ENCODE data around the gene CNN2. TPM values are rescaled to one million over a fixed set of nuclear protein-coding genes. Genes with fewer than 3 reads are reported as not detected.

CNN2 gene
- total RNA-seq, 4 donors from 2014 or later, result 39.2 to 57.6 (median 48.2) TPM

DNA sequence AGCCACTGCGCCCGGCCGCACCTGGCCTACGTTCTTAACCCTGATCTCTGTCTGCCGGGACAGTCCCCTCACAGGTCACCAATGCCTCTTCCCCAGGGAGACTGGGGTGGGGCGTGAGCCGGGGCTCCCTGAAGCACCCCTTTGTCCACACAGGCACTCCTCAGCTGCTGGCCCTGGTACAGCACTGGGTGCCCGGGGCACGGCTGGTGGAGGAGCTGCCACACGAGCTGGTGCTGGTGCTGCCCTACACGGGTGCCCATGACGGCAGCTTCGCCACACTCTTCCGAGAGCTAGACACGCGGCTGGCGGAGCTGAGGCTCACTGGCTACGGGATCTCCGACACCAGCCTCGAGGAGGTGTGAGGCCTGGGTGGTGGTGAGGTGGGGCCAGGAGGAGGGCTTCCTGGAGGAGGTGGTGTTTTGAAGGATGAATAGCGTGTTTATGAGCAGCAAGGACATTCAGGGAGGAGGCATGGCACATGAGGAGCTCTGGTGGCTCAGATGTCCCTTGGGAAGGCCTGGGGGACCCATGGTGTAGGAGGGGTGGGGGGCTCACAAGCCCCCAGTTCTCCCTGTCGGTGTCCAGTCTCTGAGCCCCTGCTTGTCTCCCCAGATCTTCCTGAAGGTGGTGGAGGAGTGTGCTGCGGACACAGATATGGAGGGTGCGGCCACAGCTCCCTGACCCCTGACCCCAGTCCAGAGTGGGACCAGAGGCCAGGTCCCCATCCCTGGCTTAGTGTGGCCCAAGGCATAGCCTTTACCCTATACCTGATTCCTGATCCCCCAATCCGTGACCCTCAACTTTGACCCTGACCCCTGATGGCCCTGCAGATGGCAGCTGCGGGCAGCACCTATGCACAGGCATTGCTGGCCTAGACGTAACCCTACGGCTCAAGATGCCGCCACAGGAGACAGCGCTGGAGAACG, 27.0 kb downstream of the CNN2 start:
- H3K9me3 ChIP-seq, result peaks cover 0 to 13% of the 10 kb centered on the region in 2 donors
- 88 to 90% methylated on average over 2 to 30 of the region's 31 CpGs for WGBS, 2 donors (ENCODE audit: low coverage in 1 of 2)
- no peak overlapping the region for H3K27ac ChIP-seq
- no peaks in the 10 kb centered on the region for H3K4me1 ChIP-seq
- intact Hi-C loops (cut with DNase I; ENCODE audit: low total_unique reads), result no loop called here
- no peak overlapping the region for H3K4me3 ChIP-seq
- no peak for TF ChIP-seq EP300 (IDR thresholded peaks at IDR 0.05; ENCODE audit: low read depth)
- TF ChIP-seq POLR2AphosphoS5 (IDR thresholded peaks at IDR 0.05), result no peak
- TF ChIP-seq, protein P1, sequence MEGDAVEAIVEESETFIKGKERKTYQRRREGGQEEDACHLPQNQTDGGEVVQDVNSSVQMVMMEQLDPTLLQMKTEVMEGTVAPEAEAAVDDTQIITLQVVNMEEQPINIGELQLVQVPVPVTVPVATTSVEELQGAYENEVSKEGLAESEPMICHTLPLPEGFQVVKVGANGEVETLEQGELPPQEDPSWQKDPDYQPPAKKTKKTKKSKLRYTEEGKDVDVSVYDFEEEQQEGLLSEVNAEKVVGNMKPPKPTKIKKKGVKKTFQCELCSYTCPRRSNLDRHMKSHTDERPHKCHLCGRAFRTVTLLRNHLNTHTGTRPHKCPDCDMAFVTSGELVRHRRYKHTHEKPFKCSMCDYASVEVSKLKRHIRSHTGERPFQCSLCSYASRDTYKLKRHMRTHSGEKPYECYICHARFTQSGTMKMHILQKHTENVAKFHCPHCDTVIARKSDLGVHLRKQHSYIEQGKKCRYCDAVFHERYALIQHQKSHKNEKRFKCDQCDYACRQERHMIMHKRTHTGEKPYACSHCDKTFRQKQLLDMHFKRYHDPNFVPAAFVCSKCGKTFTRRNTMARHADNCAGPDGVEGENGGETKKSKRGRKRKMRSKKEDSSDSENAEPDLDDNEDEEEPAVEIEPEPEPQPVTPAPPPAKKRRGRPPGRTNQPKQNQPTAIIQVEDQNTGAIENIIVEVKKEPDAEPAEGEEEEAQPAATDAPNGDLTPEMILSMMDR (IDR thresholded peaks at IDR 0.05), result no peak
- TF ChIP-seq POLR2A (IDR thresholded peaks at IDR 0.05), result no peak
- in situ Hi-C loops (cut with MboI; ENCODE audit: low pct_ligation_motif_present in 1 of 4, low pct_unique_long_range_greater_than_20kb in 1 of 4, low sequenced_read_pairs in 3 of 4), result no loop called here
- no peaks in the 10 kb centered on the region for H3K36me3 ChIP-seq
- peak; percentile 5 for DNase-seq
- H3K27me3 ChIP-seq, result no peaks in the 10 kb centered on the region

DNA sequence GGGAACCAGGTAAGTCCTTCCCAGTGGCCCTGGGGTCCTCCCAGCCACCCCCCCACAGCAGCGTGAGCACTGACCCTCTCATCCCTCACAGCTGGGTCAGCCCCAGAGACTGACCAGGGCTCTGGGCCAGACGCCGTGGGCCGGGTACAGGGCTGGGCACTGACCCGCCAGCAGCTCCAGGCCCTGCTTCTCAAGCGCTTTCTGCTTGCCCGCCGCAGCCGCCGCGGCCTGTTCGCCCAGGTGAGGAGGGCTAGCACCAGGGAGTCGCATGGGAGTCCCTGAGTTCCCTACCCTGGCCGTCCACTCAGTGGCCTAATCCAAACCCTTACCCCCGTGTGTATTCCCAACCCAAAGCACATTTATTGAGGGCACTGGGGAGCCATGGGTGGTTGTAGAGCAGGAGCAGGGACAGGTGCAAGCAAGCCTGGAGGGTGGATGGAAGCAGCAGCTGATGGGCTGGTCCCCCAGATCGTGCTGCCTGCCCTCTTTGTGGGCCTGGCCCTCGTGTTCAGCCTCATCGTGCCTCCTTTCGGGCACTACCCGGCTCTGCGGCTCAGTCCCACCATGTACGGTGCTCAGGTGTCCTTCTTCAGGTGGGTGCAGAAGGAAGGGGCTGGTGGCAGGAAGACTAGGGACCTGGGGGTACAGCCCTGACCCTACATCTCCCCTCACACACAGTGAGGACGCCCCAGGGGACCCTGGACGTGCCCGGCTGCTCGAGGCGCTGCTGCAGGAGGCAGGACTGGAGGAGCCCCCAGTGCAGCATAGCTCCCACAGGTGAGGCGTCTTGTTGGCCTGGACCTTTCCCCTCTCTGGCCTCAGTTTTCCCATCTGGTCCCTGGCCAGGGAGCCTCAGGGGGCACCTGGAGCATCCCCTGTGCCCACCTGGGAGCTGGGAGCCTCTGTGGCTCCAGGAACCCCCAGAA, 28.0 kb downstream of the CNN2 start:
- H3K9me3 ChIP-seq, result peaks cover 0 to 13% of the 10 kb centered on the region in 2 donors
- no peaks in the 10 kb centered on the region for H3K36me3 ChIP-seq
- no peak for DNase-seq
- no peak overlapping the region for H3K4me3 ChIP-seq
- TF ChIP-seq, protein P1 (IDR thresholded peaks at IDR 0.05), result no peak
- TF ChIP-seq EP300 (IDR thresholded peaks at IDR 0.05; ENCODE audit: low read depth) (no peak), POLR2A (IDR thresholded peaks at IDR 0.05) (no peak), POLR2AphosphoS5 (IDR thresholded peaks at IDR 0.05) (no peak)
- in situ Hi-C loops (cut with MboI; ENCODE audit: low pct_ligation_motif_present in 1 of 4, low pct_unique_long_range_greater_than_20kb in 1 of 4, low sequenced_read_pairs in 3 of 4) (no loop called here), intact Hi-C loops (cut with DNase I; ENCODE audit: low total_unique reads) (no loop called here)
- WGBS, 2 donors (ENCODE audit: low coverage in 1 of 2), result 96% methylated on average over 24 of the region's 28 CpGs; no CpG with 5 or more reads in 1 of the 2 donors
- no peak overlapping the region for H3K27ac ChIP-seq
- H3K4me1 ChIP-seq, result no peaks in the 10 kb centered on the region
- H3K27me3 ChIP-seq, result no peaks in the 10 kb centered on the region

DNA sequence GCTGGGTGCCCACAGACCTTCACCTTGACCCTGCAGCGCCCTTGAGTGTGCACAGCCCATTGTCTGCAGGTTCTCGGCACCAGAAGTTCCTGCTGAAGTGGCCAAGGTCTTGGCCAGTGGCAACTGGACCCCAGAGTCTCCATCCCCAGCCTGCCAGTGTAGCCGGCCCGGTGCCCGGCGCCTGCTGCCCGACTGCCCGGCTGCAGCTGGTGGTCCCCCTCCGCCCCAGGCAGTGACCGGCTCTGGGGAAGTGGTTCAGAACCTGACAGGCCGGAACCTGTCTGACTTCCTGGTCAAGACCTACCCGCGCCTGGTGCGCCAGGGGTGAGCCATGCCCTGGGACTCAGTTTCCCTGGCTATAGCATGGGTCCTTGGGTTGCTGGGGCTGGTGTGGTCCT, 28.6 kb downstream of the CNN2 start:
- 95% methylated on average over 11 of the region's 14 CpGs; no CpG with 5 or more reads in 1 of the 2 donors for WGBS, 2 donors (ENCODE audit: low coverage in 1 of 2)
- no peak for TF ChIP-seq EP300 (IDR thresholded peaks at IDR 0.05; ENCODE audit: low read depth)
- no peak for TF ChIP-seq POLR2A (IDR thresholded peaks at IDR 0.05)
- TF ChIP-seq, protein P1 (IDR thresholded peaks at IDR 0.05), result no peak
- TF ChIP-seq POLR2AphosphoS5 (IDR thresholded peaks at IDR 0.05), result no peak
- H3K36me3 ChIP-seq, result no peaks in the 10 kb centered on the region
- intact Hi-C loops (cut with DNase I; ENCODE audit: low total_unique reads) (no loop called here), in situ Hi-C loops (cut with MboI; ENCODE audit: low pct_ligation_motif_present in 1 of 4, low pct_unique_long_range_greater_than_20kb in 1 of 4, low sequenced_read_pairs in 3 of 4) (no loop called here)
- no peak overlapping the region for H3K27ac ChIP-seq
- H3K27me3 ChIP-seq, result no peaks in the 10 kb centered on the region
- DNase-seq, result no peak
- H3K4me3 ChIP-seq, result no peak overlapping the region
- H3K9me3 ChIP-seq, result peaks cover 0 to 13% of the 10 kb centered on the region in 2 donors
- no peaks in the 10 kb centered on the region for H3K4me1 ChIP-seq

Measured in transverse colon (tissue), 4 donors.